Measurements from ENCODE around the gene IFT172.
"Not testable (repeated sequence)": the region's sequence is repeated elsewhere in the genome, so short reads cannot be mapped to it uniquely, and the experiment has no call there.

The IFT172 gene

GRCh38 chr2:27489498-27490397, at the start of gene IFT172:
Gene IFT172, minus strand, starts transcription at chr2:27489743. Its CDS starts 90 bp downstream, at chr2:27489653.
- DNase-seq = peak; percentile 97 to 98

GRCh38 chr2:27538839-27539450, 49.4 kb upstream of the IFT172 start:
- DNase-seq = not testable (repeated sequence)

- DNase-seq = no peak
Measured at GRCh38 chr2:27537287-27537686, 47.7 kb upstream of the IFT172 start.

- DNase-seq = no peak
Measured at GRCh38 chr2:27531983-27532382, 42.4 kb upstream of the IFT172 start.

GRCh38 chr2:27527182-27527581, 37.6 kb upstream of the IFT172 start:
- DNase-seq = no peak

GRCh38 chr2:27522400-27522945, 32.9 kb upstream of the IFT172 start:
- no peak for DNase-seq

- DNase-seq = no peak
Measured at GRCh38 chr2:27520316-27520715, 30.8 kb upstream of the IFT172 start.

GRCh38 chr2:27518782-27519113, 29.2 kb upstream of the IFT172 start:
- DNase-seq = no peak

- no peak for DNase-seq
Measured at GRCh38 chr2:27518113-27518781, 28.7 kb upstream of the IFT172 start.

GRCh38 chr2:27509326-27509725, 19.8 kb upstream of the IFT172 start:
- DNase-seq = no peak

- no peak for DNase-seq
Measured at GRCh38 chr2:27507293-27507692, 17.8 kb upstream of the IFT172 start.

GRCh38 chr2:27506587-27506986, 17.0 kb upstream of the IFT172 start:
- no peak for DNase-seq

GRCh38 chr2:27502142-27502541, 12.6 kb upstream of the IFT172 start:
- DNase-seq = no peak

GRCh38 chr2:27501042-27501441, 11.5 kb upstream of the IFT172 start:
- DNase-seq = no peak

GRCh38 chr2:27498975-27499374, 9.4 kb upstream of the IFT172 start:
- no peak for DNase-seq

GRCh38 chr2:27497288-27497627, 7.7 kb upstream of the IFT172 start:
- DNase-seq = no peak

- no peak for DNase-seq
Measured at GRCh38 chr2:27496357-27497287, 7.1 kb upstream of the IFT172 start, which contains the start of gene GCKR. Gene GCKR, plus strand, starts transcription at chr2:27496839. Its CDS starts 66 bp downstream, at chr2:27496905.

GRCh38 chr2:27495840-27496356, 6.4 kb upstream of the IFT172 start:
- DNase-seq = no peak

GRCh38 chr2:27494944-27495554, 5.5 kb upstream of the IFT172 start, which contains the start of gene FNDC4:
Gene FNDC4, minus strand, starts transcription at chr2:27495200. Its CDS starts 521 bp downstream, at chr2:27494679.
- DNase-seq = no peak

GRCh38 chr2:27494284-27494943, 4.9 kb upstream of the IFT172 start:
- no peak for DNase-seq

GRCh38 chr2:27493948-27494283, 4.4 kb upstream of the IFT172 start:
- no peak for DNase-seq
